IPS-15b (cell line): Measurements from ENCODE around the gene OR2D2.
"Not testable (repeated sequence)": the region's sequence is repeated elsewhere in the genome, so short reads cannot be mapped to it uniquely, and the experiment has no call there.

Experiments used
- H3K27me3 ChIP-seq: one replicate; pipeline ENCODE4 v1.6.1; 2013; ENCODE audit warnings: low read length; ENCODE audit not compliant: control insufficient read depth, insufficient read depth
- H3K36me3 ChIP-seq: one replicate; pipeline ENCODE4 v1.6.1; 2013; ENCODE audit warnings: low read length; ENCODE audit not compliant: control insufficient read depth, insufficient read depth
- H3K4me1 ChIP-seq: one replicate; pipeline ENCODE4 v1.6.1; 2013; ENCODE audit warnings: mild to moderate bottlenecking, low read length; ENCODE audit not compliant: control insufficient read depth, insufficient read depth
- H3K4me3 ChIP-seq: one replicate; pipeline ENCODE4 v1.5.1; 2013; ENCODE audit warnings: low read depth, low read length
- H3K9ac ChIP-seq: one replicate; pipeline ENCODE4 v1.6.1; 2013; ENCODE audit warnings: low read depth, mild to moderate bottlenecking, low read length
- H3K9me3 ChIP-seq: one replicate; pipeline ENCODE4 v1.6.1; 2013; ENCODE audit warnings: mild to moderate bottlenecking, low read length; ENCODE audit not compliant: control insufficient read depth, insufficient read depth

Gene OR2D2

DNA sequence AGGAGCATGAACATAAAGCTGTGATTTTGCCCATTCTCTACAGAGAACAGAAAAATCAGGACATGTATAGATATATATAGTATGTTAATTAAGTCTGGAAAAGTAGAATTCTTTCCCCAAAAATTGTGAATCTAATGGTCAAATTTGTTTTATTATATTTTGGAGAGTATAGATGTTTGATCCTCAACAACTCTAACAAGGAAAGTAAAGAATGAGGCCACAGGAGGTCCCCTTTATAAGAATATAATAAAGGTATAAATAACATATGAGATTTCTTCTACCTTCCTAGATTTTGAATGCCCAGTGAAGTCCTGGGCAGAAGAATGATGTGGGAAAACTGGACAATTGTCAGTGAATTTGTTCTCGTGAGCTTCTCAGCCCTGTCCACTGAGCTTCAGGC lies 16.0 kb downstream of the OR2D2 start, which contains the start of gene OR10A4:
TSS of gene OR10A4 (plus strand) at position 301 of the 400 bp plus-strand sequence. CDS start at position 324, 23 bp downstream.
- Histone ChIP-seq H3K4me3 (no peak within 1 kb of the TSS), H3K9me3 (no peaks in the 10 kb centered on the region), H3K9ac (no peak within 1 kb of the TSS), H3K36me3 (no peaks in the 10 kb centered on the region), H3K4me1 (no peaks in the 10 kb centered on the region), H3K27me3 (no peaks in the 10 kb centered on the region)

DNA sequence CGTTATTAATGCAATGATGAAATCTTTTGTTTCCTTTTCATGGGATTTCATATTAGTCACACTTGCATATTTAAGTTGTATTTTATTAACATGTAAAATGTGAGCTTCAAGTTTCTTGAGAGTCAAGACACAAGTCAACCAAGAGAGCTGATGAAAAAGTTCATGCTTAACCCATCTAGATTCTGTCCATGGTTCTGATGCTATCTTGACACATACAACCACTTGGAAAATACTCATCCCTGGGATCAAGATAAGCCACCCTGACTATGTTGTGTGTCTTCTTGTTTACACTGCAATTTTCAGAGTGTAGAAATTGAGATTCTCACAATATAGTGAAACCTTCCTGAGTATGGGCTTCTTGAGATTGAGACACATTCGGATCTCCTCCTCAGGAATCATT lies 16.5 kb downstream of the OR2D2 start:
- Histone ChIP-seq H3K4me1 (no peaks in the 10 kb centered on the region), H3K36me3 (no peaks in the 10 kb centered on the region), H3K9me3 (no peaks in the 10 kb centered on the region), H3K4me3 (no peak overlapping the region), H3K9ac (no peak overlapping the region), H3K27me3 (no peaks in the 10 kb centered on the region)

DNA sequence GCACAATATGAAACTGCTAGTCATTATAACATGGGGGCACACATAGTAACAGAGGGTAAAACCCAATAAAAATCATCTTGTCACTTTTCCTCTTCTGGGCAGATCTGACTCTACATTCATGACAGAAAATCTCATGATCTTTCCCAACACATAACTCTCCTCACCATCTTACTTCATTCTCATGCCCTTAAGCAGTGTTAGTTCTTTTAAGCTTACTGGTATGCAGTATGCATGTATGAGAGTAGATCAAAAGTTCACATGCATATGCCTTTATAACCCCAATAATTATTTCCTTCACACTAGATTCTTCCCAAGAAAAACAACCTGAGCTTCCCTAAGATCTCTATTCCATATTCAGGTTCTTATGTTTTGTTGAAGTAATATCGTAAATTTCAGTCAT lies 21.0 kb downstream of the OR2D2 start:
- no peaks in the 10 kb centered on the region for H3K4me1 ChIP-seq
- H3K36me3 ChIP-seq = no peaks in the 10 kb centered on the region
- H3K4me3 ChIP-seq = no peak overlapping the region
- no peak overlapping the region for H3K9ac ChIP-seq
- H3K9me3 ChIP-seq = no peaks in the 10 kb centered on the region
- no peaks in the 10 kb centered on the region for H3K27me3 ChIP-seq

DNA sequence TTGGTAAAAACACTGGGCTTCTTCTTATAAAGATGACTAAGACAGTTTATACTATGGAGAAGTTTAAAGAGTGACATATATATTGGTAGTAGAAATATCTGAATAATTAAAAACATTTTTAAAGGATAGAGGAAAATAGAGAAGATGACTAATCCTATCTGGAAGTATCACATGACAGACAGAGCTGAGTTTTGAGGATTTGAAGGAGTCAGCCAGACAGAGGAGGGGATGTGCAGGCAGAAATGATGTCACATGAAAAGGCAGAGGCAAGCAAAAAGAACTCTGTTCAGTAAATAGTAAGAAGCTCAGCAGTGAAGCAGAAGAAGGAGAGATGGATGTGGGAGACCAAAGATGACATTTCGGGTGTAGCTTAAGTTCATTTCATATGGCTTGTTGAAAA lies 27.9 kb downstream of the OR2D2 start:
- H3K9me3 ChIP-seq = no peaks in the 10 kb centered on the region
- no peaks in the 10 kb centered on the region for H3K27me3 ChIP-seq
- H3K36me3 ChIP-seq = no peaks in the 10 kb centered on the region
- H3K4me3 ChIP-seq = no peak overlapping the region
- no peaks in the 10 kb centered on the region for H3K4me1 ChIP-seq
- H3K9ac ChIP-seq = no peak overlapping the region

DNA sequence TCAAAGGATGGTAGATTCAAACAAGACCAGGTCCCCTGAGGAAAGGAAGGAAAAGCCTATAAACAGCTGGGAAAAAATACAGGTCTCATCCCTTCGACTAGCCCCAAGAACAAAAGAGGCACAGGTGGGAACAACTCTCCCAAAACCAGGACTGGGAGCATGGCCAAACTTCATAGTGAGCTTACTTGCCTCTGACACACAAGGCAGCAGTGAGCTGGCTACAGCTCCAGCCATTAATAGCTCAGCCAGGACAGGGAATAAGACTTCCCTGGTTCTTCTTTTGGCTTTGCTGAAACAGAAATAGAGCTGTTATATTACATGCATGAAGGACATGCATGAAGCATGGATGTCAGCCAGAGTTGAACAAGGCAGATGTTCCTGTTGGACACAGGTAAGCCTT lies 29.3 kb downstream of the OR2D2 start, which contains the start of gene OR10A2:
TSS of gene OR10A2 (plus strand) at position 97 of the 400 bp plus-strand sequence. CDS start 6,698 bp downstream, outside the sequence.
- H3K36me3 ChIP-seq = no peaks in the 10 kb centered on the region
- no peak within 1 kb of the TSS for H3K9ac ChIP-seq
- H3K9me3 ChIP-seq = no peaks in the 10 kb centered on the region
- H3K4me3 ChIP-seq = no peak within 1 kb of the TSS
- H3K4me1 ChIP-seq = no peaks in the 10 kb centered on the region
- no peaks in the 10 kb centered on the region for H3K27me3 ChIP-seq

DNA sequence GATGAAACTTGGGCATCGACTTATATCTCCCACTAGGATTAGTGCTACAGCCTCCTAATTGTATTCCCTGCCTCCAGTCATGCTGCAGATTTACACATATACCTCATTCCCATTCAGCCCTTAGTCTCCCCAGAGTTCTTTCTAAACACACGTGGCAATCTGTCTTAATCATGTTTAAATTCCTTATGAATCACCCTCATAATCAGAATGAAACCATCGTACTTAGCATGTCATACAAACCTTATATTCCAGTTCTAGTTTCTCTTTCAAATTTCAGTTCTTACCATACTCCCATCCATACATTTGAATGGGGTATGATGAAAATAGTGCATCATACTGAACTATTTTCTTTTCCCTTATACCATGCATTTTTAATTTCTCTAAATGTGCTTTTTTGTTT lies 35.4 kb downstream of the OR2D2 start:
- Histone ChIP-seq H3K4me3 (no peak overlapping the region), H3K4me1 (no peaks in the 10 kb centered on the region), H3K27me3 (no peaks in the 10 kb centered on the region), H3K9ac (no peak overlapping the region), H3K36me3 (no peaks in the 10 kb centered on the region), H3K9me3 (no peaks in the 10 kb centered on the region)

DNA sequence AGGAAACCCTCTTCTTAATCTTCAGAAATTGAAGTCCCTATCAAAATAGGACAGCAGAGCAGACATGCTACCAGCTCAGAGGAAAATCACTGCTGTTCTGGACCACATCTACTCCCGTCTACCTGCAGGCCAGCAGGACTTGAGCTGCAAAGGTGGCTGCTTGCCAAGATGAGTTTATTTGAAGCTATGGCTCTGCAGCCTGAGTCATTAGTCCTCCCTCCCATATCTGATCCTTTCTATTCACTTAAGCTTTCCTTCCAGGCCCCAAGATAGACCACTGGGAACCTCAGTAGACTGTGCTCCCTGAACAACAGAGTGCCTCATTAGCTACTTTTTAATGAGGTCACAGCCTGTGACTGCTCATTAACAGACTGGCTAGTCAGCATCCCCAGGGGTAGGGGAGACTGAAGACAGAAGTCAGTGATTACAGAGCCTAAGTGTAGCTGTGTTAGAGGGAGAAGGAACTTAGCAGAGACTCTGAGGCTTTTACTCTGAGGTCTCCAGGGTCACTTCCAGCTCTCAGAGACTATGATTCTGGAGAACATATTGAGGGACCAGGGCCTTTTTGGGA lies 36.2 kb downstream of the OR2D2 start:
- Histone ChIP-seq H3K4me1 (no peaks in the 10 kb centered on the region), H3K9me3 (no peaks in the 10 kb centered on the region), H3K36me3 (no peaks in the 10 kb centered on the region), H3K4me3 (no peak overlapping the region), H3K9ac (no peak overlapping the region), H3K27me3 (no peaks in the 10 kb centered on the region)

DNA sequence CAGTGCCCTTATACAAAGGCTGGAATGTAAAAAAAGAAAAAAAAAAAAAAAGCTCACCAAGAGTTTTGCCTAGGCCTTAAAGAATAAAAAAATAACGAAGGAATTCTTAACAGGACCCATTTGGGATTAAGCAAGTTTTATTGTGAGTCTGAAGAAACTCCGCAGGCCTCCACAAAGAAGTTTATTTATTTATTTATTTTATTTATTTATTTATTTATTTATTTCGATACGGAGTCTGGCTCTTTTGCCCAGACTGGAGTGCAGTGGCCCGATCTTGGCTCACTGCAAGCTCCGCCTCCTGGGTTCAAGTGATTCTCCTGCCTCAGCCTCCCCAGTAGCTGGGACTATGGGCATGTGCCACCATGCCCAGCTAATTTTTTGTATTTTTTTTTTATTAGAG lies 37.5 kb downstream of the OR2D2 start:
- not testable (repeated sequence) for H3K9ac ChIP-seq, H3K27me3 ChIP-seq, H3K36me3 ChIP-seq, H3K4me3 ChIP-seq, H3K4me1 ChIP-seq, H3K9me3 ChIP-seq

DNA sequence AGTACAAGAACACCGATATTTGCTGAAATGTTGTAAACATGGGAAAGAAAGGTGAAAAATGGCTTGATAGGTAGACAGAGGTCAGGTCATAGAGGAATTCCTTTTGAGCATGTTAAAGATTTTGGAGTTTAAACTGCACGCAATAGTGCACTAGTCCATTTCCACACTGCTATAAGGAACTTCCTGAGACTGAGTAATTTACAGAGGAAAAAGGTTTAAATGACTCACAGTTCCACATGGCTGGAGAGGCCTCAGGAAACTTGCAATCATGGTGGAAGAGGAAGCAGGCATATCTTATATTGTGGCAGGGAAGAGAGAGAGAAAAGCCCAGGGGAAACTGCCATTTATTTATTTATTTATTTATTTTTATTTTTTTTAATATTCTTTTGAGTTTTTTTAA lies 41.8 kb downstream of the OR2D2 start:
- no peaks in the 10 kb centered on the region for H3K27me3 ChIP-seq
- no peaks in the 10 kb centered on the region for H3K36me3 ChIP-seq
- no peaks in the 10 kb centered on the region for H3K9me3 ChIP-seq
- no peak overlapping the region for H3K4me3 ChIP-seq
- no peak overlapping the region for H3K9ac ChIP-seq
- peaks cover 4% of the 10 kb centered on the region for H3K4me1 ChIP-seq

DNA sequence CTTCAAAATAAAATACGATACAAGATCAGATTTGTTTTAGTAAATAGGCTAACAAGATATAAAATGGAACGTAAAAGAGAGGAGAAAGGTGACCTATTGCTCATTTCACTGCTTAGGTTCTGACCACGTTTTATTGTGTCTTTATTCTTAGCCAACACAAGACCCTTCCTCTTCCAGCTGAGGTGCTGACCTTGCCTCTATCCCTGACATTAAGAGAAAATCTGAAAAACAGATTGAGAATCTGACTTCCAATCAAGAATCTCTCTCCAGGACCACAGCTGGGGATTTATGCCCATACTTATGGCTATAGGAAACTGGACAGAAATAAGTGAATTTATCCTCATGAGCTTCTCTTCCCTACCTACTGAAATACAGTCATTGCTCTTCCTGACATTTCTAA lies 46.9 kb downstream of the OR2D2 start, which contains the start of gene OR10A5:
TSS of gene OR10A5 (plus strand) at position 301 of the 400 bp plus-strand sequence. CDS start at position 301, 0 bp downstream.
- H3K36me3 ChIP-seq = no peaks in the 10 kb centered on the region
- H3K4me1 ChIP-seq = peaks cover 8% of the 10 kb centered on the region

DNA sequence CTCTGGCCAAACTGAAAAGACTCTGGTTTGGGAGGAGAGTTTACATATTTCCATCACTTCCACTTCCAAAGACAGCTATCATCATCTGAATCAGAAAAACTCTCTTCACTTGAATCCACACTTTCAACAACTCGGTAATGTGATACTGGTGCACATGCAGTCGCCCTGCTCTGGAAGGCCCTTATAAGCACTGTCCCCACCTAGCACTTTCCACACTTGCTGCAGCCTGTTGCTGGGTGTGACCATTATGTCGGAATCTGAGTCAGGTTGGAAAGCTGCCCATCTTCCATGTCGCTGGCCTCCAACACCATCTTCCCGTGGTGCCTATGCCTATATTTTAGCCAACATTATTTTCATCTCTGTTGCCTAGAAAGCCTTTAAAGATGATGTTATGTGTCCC lies 47.9 kb downstream of the OR2D2 start:
- no peaks in the 10 kb centered on the region for H3K36me3 ChIP-seq
- H3K27me3 ChIP-seq = no peaks in the 10 kb centered on the region
- H3K9me3 ChIP-seq = no peaks in the 10 kb centered on the region
- peaks cover 8% of the 10 kb centered on the region for H3K4me1 ChIP-seq
- H3K4me3 ChIP-seq = no peak overlapping the region
- H3K9ac ChIP-seq = no peak overlapping the region

More for the DNA sequence above, 46.9 kb downstream of the OR2D2 start, which contains the start of gene OR10A5:
- H3K9me3 ChIP-seq = no peaks in the 10 kb centered on the region
- no peak within 1 kb of the TSS for H3K4me3 ChIP-seq
- H3K27me3 ChIP-seq = no peaks in the 10 kb centered on the region
- no peak within 1 kb of the TSS for H3K9ac ChIP-seq

DNA sequence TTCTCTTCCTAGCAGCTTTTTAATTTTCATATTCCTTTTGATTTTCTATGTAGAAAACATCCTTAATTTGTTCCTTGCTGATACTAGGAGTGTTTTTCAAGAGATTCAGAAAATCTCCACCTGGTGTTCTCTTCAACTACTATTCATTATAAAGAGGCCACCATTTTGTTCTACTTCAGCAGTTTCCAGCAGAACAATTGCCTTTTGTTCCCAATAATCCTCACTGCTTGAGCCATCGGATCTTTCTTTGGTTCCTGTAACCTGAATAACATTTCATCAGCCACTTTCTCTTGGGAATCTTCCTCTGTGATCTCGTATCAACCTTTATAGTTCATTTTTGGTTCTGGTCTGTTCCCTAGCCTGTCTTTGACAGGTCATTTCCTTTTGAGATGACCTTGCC lies 48.6 kb downstream of the OR2D2 start:
- H3K4me1 ChIP-seq = peaks cover 8% of the 10 kb centered on the region
- no peaks in the 10 kb centered on the region for H3K9me3 ChIP-seq
- H3K27me3 ChIP-seq = no peaks in the 10 kb centered on the region
- no peak overlapping the region for H3K4me3 ChIP-seq
- no peaks in the 10 kb centered on the region for H3K36me3 ChIP-seq
- H3K9ac ChIP-seq = no peak overlapping the region
